RKO (cell line): ENCODE data around the gene USHBP1.

ENCODE experiments used
- DNase-seq: peaks from one replicate; pipeline ENCODE4 v3.0.0-alpha.2; 2016; ENCODE audit warnings: low spot score

Gene USHBP1

GRCh38 chr19:17263712-17264640 is 569 bp downstream of the USHBP1 start:
- DNase-seq = no peak

- no peak for DNase-seq
Observed at GRCh38 chr19:17262557-17262956, 2.0 kb downstream of the USHBP1 start.

DNA sequence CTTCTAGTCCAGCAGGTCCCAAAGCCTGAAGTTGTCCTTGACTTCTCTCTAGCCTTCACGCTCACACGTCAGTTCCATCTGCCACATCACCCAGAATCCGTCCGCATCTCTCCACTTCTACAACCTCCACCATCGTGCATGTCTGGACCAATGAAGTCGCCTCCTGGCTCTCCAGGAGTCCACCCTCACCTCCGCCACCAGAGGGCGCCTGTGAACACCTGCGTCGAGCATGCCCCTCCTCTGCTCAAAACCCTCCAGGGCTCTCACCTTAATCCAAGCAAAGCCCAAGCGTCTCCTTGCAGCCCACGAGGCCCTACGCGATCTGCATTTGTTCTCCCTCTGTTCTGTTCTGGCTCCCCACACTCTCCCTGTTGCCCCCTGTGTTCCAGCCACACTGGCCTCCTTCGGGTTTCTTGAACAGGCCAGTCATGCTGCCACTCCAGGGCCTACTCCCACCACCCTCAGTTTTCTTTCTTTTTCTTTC is 3.7 kb downstream of the USHBP1 start:
- peak; percentile 88 for DNase-seq

DNA sequence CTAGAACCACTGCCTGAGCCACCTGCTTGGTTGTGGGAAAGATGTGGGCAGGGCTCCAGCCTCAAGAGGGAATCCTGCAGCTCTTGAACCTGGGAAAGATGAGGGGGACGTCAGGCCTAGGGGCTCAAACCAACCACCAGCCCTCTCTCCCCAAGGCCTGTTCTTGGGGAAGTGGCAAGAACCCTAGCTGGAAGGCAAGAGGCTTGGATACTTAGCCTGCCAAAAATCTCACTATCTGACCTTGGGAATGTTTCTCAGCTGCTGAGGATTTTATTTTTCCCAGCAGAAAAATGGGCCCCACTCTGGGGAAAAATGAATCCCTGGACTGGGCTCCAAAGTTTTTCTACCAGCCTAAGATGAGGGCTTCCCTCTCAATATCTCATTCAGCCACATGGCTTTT is 4.6 kb downstream of the USHBP1 start:
- DNase-seq = no peak

- no peak for DNase-seq
Observed at GRCh38 chr19:17259118-17259780, 5.3 kb downstream of the USHBP1 start.

DNA sequence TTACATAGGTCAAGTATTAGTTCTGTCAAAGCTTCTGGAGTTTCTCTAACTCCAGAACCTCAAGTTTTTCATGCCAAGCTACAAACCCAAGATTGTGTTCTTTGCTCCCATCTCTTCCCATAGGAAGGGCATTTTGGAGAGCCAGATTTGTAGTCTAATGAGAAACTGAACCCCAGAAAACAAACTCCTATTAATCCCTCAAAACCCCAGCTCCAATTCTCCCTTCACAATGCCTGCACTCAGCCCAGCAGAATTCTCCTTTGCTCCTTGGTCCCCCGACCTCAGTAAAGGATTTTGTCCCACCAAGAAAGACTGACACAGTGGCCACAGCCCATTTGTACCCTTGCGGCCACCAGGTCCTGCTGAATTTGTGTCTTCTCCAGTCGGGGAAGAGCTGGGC is 8.4 kb downstream of the USHBP1 start:
- DNase-seq = no peak

- no peak for DNase-seq
Observed at GRCh38 chr19:17255150-17255621, 9.4 kb downstream of the USHBP1 start.

GRCh38 chr19:17254636-17255035 is 9.9 kb downstream of the USHBP1 start:
- DNase-seq = no peak

DNA sequence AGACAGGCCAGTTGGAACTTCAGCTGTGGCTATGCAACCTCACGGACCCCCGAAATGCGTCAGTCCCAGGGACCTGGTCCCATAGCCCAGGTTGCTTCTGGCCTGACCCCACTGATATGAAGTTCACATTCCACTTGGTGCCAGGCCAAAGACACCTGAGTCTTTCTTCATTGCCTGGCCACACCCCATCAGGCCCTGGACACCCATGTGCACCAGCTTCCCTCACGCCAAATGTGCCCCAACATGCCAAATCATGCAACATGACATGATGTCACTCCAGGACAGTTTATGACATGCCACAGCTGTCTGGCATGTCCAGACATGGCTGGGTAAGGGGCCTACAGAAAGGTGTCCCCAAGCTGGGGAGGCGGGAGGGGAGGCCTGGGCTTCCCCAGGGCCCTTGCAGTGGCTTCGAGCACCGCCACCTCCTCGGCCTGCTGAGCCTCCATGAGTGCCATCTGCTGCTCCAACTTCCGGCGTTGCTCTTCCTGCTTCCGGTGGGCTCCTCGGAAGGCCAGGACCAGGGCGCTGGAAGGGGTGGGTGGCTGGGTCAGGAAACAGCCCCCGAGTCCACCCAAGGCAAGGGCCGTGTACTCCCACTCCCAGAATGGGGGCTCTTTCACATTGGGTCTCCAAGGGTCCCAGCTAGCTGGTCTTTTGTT is 14.5 kb downstream of the USHBP1 start:
- DNase-seq = no peak

DNA sequence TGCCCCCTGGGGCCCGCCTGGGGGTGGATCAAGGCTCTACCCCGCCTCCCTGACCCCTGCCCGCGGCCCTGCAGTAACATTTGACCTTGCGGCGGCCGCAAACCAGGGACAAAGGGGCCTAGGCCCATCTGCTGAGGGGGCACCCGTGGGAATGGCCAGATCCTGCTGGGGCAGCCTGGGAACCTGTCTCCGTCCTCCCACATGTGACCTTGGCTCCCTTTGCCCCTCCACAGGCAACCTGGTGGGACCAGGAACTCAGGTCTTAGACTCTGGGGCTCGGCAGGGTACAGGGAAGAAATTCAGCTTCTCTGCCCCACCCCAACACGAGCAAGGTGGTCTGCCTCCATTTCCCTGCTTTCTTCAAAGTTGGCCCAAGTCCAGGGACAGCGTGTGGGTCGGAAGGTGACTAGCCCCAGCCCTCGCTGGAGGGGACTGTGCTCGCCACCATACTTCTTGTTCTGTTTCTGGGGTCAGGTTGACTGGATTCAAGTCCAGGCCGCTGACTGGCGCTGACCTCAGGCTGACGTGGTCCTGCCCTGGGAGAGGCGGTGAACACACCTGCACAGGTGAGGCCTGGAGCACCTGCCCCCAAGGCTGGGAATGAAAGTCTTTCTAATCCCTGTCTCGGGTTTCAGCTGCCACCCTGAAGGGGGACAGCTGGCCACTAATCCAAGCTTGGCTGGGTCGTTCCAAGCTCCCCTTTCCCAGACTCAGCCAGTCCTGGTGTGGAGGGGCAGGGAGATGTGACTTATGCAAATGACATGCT is 16.4 kb downstream of the USHBP1 start:
- DNase-seq = no peak

- no peak for DNase-seq
Observed at GRCh38 chr19:17246681-17247425, 17.7 kb downstream of the USHBP1 start.

DNA sequence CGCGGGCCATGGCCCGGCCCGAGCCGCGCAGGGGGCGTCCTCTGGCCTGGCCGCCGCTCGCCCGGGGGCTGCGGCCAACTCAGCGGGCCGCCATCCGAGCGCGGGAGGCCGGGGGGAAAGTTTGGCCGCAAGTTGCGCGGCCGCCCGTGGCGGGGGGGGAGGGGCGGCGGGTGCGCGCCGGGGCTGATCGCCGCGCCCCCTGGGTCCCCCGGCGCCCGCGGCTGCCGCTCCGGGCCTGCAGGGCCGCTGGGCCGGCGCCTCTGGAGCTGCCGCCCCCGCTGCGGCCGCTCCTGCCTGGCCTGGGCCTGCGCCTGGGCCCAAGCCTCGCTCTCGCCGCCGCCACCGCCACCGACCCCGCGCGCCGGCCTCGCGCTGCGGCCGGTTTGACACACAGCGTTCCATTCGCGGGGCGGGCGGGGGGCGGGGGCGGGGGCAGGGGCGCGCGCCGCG is 19.0 kb downstream of the USHBP1 start, which contains the start of gene NR2F6:
Gene NR2F6 (minus strand): TSS at position 385 of the 450 bp plus-strand sequence. CDS start 699 bp downstream, outside the sequence.
- DNase-seq = no peak

GRCh38 chr19:17244618-17245534 is 19.7 kb downstream of the USHBP1 start:
- DNase-seq = no peak

GRCh38 chr19:17243830-17244617 is 20.5 kb downstream of the USHBP1 start:
- peak; percentile 70 for DNase-seq

DNA sequence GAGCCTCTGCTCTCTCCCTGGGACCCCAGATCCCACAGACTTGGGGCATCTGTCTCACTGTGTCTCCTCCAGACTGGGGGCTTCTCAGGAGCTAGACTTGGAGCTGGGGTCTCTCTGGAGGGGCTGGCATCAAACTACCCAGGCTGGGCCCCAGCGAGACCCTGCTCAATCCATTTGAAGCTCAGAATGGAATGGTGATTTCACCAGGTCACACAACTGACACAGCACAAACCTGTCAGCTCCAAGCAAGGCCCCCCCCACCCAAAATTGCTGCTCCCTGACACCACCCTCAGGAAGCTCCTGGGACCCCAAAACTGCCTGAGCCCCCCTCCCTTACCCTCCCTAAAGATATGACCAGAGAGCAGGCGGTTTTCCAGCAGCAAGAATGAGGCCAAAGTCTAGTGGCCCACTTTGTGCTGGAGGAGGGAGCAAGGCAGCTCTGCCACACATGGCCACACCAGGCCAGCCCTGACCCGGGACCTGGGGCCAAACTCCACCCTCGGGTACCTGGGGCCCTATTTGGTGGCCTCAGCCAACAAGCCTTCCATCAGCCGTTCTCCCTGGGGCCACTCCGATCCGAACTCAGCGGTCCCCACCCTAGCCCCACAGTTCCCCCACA is 21.2 kb downstream of the USHBP1 start:
- DNase-seq = no peak

GRCh38 chr19:17242431-17243208 is 21.9 kb downstream of the USHBP1 start:
- DNase-seq = no peak

DNA sequence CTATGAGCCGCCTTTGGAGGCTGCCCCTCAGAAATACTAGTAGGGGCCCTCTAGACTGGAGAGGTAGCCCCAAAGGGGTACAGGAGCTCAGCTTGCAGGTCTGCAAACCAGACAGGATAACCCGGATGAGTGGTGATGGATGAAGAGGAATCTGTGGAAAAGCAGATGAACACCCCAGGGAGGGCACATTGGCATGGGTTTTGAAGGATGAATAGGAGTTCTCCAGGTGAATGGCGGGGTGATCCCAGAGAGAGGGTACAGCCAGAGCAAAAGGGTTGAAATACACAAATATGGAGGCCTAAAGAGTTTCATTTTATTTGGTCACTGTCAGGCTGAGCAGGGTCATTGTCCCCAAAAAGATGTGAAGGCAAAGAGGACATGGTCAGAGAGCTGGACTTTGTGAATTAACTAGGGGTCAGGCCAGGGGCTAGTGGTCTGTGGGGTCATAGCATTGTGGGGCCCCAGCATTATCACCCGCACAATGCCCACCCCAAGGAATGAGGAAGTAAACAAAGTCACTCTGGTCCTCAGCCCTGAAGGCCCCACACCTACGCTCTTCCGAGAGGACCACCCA is 23.6 kb downstream of the USHBP1 start:
- DNase-seq = no peak
